Measurements from ENCODE around the gene PRM1.

The PRM1 gene

DNA sequence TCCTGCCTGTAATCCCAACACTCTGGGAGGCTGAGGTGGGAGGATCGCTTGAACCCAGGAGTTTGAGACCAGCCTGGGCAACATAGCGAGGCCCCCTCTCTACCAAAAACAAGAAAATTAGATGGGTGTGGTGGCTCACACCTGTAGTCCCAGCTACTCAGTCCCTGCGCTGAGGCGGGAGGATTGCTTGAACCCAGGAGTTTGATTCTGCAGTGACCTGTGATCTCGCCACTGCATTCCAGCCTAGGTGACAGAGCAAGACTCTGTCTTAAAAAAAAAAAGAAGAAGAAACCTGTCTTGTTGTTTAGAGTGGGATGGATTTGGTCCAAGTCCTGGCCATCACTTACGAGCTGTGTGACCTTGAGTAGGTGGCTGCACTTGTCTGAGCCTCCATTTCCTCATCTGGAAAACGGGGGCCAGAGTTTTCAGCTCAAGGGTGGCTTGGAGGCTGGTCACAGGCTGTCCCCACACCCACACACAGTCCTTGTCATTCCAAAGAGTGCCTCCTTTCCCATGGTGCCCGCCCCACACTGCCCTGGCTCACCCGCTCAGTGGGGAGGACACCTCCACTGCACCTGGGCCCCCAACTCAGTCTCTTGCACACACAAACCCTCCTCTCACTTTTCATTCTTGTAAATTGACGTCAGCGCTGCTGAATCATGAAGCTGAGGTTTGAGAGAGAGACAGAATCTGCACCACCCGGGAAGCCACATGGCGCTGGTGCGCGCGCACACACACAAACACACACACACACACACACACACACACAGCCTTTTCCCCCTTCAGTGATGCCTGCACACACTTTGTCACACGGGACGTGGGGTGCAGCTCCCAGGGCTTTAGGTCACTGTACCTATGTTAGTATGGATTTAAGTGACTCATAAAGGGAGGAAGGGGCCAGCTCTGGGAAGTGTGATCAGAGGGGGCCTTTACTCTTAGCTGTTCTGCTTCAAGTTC is 29.3 kb downstream of the PRM1 start:
- no peak for DNase-seq

DNA sequence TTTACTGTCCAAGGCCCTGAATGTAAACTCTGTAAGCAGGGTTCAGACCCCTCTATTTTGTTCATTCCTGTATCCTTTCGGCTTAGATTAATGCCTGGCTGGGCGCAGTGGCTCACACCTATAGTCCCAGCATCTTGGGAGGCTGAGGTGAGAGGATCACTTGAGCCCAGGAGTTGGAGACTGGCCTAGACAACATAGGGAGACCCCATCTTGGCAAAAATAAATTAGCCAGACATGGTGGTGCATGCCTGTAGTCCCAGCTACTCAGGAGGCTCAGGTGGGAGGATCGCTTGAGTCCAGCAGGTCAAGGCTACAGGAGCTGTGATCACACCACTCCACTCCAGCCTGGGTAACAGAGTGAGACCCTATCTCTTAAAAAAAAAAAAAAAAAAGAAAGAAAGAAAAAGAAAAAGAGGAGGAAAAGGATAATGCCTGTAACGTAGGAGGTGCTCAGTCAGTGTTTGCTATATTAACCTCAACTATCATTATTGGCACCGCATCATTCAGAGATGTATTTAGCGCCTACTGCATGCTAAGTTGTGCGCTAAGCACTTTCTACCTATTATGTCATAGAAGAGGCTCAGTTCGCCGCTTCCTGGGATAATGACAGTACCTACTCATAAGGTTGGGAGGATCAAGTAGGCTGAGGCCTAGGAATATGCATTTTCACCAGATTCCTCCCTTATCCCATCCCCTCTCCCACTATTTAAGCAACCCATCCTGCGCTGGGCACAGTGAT is 30.2 kb downstream of the PRM1 start:
- DNase-seq = no peak

GRCh38 chr16:11250091-11250785 is 30.9 kb downstream of the PRM1 start:
- no peak for DNase-seq

- DNase-seq = no peak
Observed at GRCh38 chr16:11249233-11250061, 31.7 kb downstream of the PRM1 start.

DNA sequence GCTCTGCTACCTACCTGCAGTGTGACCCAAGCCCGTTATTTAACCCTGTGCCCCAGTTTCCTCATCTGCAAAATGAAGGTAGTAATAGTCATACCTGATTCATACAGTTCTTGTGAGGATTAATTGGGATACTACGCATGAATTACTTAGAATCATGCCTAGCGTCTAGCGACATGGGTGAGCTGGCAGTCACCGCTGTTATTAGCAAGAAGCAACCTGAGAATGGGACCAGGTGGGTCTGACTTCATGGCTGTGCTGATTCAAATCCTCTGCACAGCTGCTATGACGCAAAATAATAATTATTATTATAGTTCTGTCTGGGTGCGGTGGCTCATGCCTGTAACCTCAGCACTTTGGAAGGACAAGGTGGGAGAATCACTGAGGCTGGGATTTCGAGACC is 33.0 kb downstream of the PRM1 start:
- DNase-seq = no peak

DNA sequence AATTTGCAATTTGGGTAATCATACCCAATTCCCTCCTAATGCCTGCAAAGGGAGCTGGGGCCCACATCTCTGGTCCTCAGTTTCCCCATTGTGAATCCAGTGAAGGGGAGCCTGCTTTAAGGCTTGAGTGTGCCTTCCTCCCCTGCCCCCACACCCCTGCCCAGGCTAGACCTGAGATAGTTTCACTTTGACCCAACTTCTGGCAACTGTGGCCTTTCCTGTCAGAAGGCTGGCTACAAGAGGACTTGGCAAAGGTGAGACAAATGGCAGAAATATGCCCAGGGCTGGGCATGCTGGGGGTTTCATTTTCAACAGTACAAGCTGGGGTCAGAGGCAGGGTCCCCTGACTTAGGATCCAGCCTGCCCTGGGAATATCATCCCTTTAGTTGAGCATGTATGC is 35.1 kb downstream of the PRM1 start:
- no peak for DNase-seq

- no peak for DNase-seq
Observed at GRCh38 chr16:11245222-11245737, 35.9 kb downstream of the PRM1 start.

DNA sequence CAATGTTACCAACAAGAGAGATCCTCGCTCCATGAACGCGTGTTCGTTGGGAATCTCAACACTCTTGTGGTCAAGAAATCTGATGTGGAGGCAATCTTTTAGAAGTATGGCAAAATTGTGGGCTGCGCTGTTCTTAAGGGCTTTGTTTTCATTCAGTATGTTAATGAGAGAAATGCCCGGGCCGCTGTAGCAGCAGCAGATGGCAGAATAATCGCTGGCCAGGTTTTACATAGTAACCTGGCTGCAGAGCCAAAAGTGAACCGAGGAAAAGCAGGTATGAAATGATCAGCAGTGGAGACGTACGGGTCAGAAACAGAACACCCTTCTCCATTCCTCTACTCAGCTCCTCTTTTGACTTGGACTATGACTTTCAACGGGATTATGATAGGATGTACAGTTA is 38.5 kb downstream of the PRM1 start:
- no peak for DNase-seq

GRCh38 chr16:11241480-11242204 is 39.5 kb downstream of the PRM1 start:
- no peak for DNase-seq

- DNase-seq = no peak
Observed at GRCh38 chr16:11240636-11241473, 40.3 kb downstream of the PRM1 start.

DNA sequence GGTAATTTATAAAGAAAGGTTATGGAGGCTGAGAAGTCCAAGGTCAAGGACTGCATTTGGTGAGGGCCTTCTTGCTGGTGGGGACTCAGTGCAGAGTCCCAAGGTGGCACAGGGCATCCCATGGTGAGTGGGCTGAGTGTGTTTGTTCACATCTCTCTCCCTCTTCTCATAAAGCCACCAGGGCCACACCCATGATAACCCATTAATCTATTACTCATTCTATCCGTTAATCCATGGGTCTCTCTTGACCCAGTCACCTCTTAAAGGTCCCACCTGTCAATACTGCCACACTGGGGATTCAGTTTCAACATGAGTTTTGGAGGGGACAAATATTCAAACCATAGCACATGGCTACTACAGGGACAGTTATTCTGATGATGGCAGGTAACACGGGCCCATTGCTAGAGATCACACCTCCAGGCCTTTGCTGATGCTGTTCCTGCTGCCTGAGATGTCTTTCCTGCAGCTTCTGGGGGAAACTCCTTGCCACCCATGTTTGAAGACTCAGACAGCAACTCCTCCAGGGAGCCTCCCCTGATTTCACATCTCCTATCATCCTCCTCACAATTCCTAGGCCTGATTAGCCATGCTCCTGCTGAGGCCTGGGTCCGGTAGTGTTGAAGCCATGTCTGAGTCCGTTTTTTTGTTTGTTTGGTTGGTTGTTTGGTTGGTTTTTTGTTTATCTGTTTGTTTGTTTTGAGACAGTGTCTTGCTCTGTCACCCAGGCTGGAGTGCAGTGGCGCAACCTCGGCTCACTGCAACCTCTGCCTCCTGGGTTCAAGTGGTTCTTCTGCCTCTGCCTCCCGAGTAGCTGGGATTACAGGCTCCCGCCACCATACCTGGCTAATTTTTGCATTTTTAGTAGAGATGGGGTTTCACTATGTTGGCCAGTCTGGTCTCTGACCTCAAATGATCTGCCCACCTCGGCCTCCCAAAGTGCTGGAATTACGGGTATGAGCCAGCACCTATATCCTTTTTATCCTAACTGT is 41.2 kb downstream of the PRM1 start:
- DNase-seq = no peak

GRCh38 chr16:11238272-11239202 is 42.6 kb downstream of the PRM1 start:
- DNase-seq = no peak

GRCh38 chr16:11236461-11237254 is 44.5 kb downstream of the PRM1 start:
- DNase-seq = no peak

DNA sequence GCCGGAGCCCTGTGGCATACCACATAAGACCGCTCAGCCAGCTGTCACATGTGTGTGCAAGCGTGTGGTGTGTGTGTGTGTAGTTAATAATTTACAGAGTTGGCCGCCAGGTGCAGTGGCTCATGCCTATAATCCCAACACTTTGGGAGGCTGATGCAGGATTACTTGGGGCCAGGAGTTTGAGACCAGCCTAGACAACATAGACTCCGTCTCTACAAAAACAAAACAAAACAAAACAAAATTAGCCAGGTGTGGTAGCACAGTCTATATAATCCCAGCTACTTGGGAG is 45.5 kb downstream of the PRM1 start:
- no peak for DNase-seq

DNA sequence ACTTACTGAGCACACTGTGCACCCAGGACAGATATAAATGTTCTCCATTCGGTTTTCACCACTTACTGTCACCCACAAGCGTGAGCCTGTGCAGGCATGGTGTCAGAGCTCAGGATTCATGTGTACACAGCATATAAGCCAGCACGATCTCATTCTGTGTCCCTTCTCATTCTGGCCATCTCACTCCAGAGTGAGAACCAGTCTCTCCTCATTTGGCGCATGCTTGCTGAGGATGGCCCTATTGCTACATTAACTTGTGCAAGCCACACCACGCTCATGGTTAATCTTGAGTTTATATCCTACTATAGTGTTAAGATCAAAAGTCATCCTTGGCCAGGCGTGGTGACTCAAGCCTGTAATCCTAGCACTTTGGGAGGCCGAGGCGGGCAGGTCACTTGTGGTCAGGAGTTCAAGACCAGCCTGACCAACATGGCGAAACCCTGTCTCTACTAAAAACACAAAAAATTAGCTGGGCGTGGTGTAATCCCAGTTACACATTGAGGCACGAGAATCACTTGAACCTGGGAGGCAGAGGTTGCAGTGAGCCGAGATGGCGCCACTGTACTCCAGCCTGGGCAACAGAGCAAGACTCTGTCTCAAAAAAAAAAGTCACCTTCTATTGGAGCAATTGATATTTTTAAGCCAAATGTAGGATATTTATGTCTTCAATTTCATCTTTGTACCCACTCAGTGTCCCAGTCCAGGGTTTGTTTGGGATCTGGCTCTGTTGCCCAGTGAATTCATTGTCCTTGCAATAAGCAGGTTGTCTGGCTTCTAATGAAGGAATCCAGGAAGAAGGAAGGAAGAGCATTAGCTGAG is 46.0 kb downstream of the PRM1 start:
- no peak for DNase-seq

GRCh38 chr16:11233727-11234376 is 47.3 kb downstream of the PRM1 start:
- DNase-seq = no peak
